B cell (primary cell): ENCODE data around the gene CCNO. TPM values are rescaled to one million over a fixed set of nuclear protein-coding genes. Genes with fewer than 3 reads are reported as not detected.

Experiments
- ATAC-seq: fragments of 200-7000 bp; cut with Tn5 transposase; one replicate; pipeline ENCODE4 v1.10.0; 2021; ENCODE audit warnings: low read depth, mild to moderate bottlenecking, moderate number of reproducible peaks, moderate library complexity
- CTCF ChIA-PET: fragments of 350-600 bp; sonication (Branson Sonifier 250); formaldehyde crosslinking; loops from one replicate; lab custom pipeline; 2021; ENCODE audit warnings: antibody characterized with exemption, inconsistent platforms; lab: Charles Lee
- POLR2A ChIA-PET: fragments of 350-600 bp; sonication (Branson Sonifier 250); formaldehyde crosslinking; loops from one replicate; lab custom pipeline; 2021; ENCODE audit warnings: antibody characterized with exemption; lab: Charles Lee
- DNase-seq: peaks from one replicate; pipeline ENCODE4 v3.0.0; 2013
- H2AFZ ChIP-seq: 2 replicates; pipeline ENCODE4 v1.6.1; 2012; ENCODE audit warnings: mild to moderate bottlenecking, low read depth, low read length; ENCODE audit not compliant: insufficient read depth, poor library complexity, severe bottlenecking
- H3K27ac ChIP-seq, 2 donors: 1 replicate in 1 of 2; 2 replicates in 1 of 2; pipeline ENCODE4 v1.5.1; 2012 to 2013; ENCODE audit warnings: low read length in 2 of 2, mild to moderate bottlenecking in 2 of 2, moderate library complexity in 1 of 2
- H3K27me3 ChIP-seq, 4 experiments: fragments of 200-600 bp in 1 of 4; sonication (generic) in 1 of 4; replicated peaks in 1 of 4; 1 replicate in 2 of 4; 2 replicates in 2 of 4; pipeline versions ENCODE4 v1.6.1 to v1.7.0; 2013 to 2016; ENCODE audit warnings: low read length in 3 of 4, mild to moderate bottlenecking in 2 of 4, mixed read lengths in 1 of 4, moderate library complexity in 1 of 4; ENCODE audit not compliant: insufficient read depth in 4 of 4, control insufficient read depth in 3 of 4; ENCODE audit errors: control extremely low read depth in 1 of 4
- H3K36me3 ChIP-seq, 2 experiments: replicated peaks in 1 of 2; 1 replicate in 1 of 2; 2 replicates in 1 of 2; pipeline versions ENCODE4 v1.6.1 to v1.7.1; 2013; ENCODE audit warnings: low read length in 1 of 2; ENCODE audit not compliant: insufficient read depth in 2 of 2, control insufficient read depth in 1 of 2; ENCODE audit errors: control extremely low read depth in 1 of 2, extremely low read depth in 1 of 2
- H3K4me1 ChIP-seq, 2 donors: fragments of 200-600 bp in 1 of 2; sonication (generic) in 1 of 2; 1 replicate in 1 of 2; 2 replicates in 1 of 2; pipeline versions ENCODE4 v1.5.1 to v1.6.1; 2013 to 2017; ENCODE audit warnings: low read length in 2 of 2; ENCODE audit not compliant: control insufficient read depth in 2 of 2, insufficient read depth in 2 of 2
- H3K4me2 ChIP-seq: replicated peaks from 2 replicates; pipeline ENCODE3; 2012; ENCODE audit warnings: mild to moderate bottlenecking, low read depth, low read length; ENCODE audit not compliant: poor library complexity, severe bottlenecking
- H3K4me3 ChIP-seq, 5 experiments: fragments of 200-600 bp in 1 of 5; sonication (generic) in 1 of 5; 1 replicate in 3 of 5; 2 replicates in 2 of 5; pipeline versions ENCODE4 v1.5.1 to v1.7.0; 2011 to 2016; ENCODE audit warnings: low read length in 4 of 5, mild to moderate bottlenecking in 4 of 5, low read depth in 2 of 5, control low read depth in 1 of 5, moderate library complexity in 1 of 5; ENCODE audit not compliant: insufficient read depth in 1 of 5; ENCODE audit errors: control extremely low read depth in 1 of 5, extremely low read depth in 1 of 5
- H3K79me2 ChIP-seq: fragments of 200-600 bp; sonication (generic); one replicate; pipeline ENCODE4 v1.6.0; 2016; ENCODE audit warnings: low read length; ENCODE audit not compliant: control insufficient read depth, insufficient read depth
- H3K9ac ChIP-seq: fragments of 200-600 bp; sonication (generic); 2 replicates; pipeline ENCODE4 v1.6.1; 2017; ENCODE audit warnings: mild to moderate bottlenecking, low read length, moderate library complexity
- H3K9me3 ChIP-seq, 3 donors: one replicate each; pipeline versions ENCODE4 v1.6.1 to v1.7.1; 2013; ENCODE audit warnings: low read length in 2 of 3; ENCODE audit not compliant: control insufficient read depth in 2 of 3, insufficient read depth in 1 of 3; ENCODE audit errors: control extremely low read depth in 1 of 3
- H4K20me1 ChIP-seq: 2 replicates; pipeline ENCODE4 v1.6.0; 2012; ENCODE audit warnings: mild to moderate bottlenecking, low read length; ENCODE audit not compliant: insufficient read depth, control insufficient read depth, poor library complexity, severe bottlenecking
- H3K27ac Mint-ChIP-seq: one replicate; pipeline ENCODE4 v1.8.0; 2021; ENCODE audit warnings: mixed read lengths
- H3K27me3 Mint-ChIP-seq: one replicate; pipeline ENCODE4 v1.8.0; 2021; ENCODE audit warnings: mixed read lengths
- H3K4me1 Mint-ChIP-seq: one replicate; pipeline ENCODE4 v1.8.0; 2021; ENCODE audit warnings: mixed read lengths
- H3K4me3 Mint-ChIP-seq: one replicate; pipeline ENCODE4 v1.8.0; 2021; ENCODE audit warnings: mixed read lengths
- H3K9me3 Mint-ChIP-seq: one replicate; pipeline ENCODE4 v1.8.0; 2022; ENCODE audit warnings: mixed read lengths; ENCODE audit not compliant: insufficient read depth
- EZH2 ChIP-seq: IDR thresholded peaks from 2 replicates; pipeline ENCODE4 v1.6.1; 2012; ENCODE audit warnings: borderline replicate concordance, low read depth, mild to moderate bottlenecking, moderate library complexity, low read length; ENCODE audit not compliant: insufficient read depth, poor library complexity, severe bottlenecking
- WGBS: methylation state at CpG from one replicate; pipeline ENCODE4 v1.1.5; 2013; ENCODE audit warnings: missing lambda C conversion rate; ENCODE audit not compliant: insufficient coverage; 5-methylcytosine and 5-hydroxymethylcytosine counted together
- intact Hi-C: fragments of 100-400 bp; cut with micrococcal nuclease; formaldehyde crosslinking; loops from one replicate; pipeline ENCODE4 v1.10.0; 2022
- polyA plus RNA-seq: library from polyadenylated mRNA; depleted of rRNA; stranded (reverse); fragments of >200 nt; gene quantifications from 2 replicates; pipeline ENCODE4 v1.2.3, GENCODE V29; 2012
- total RNA-seq, 2 donors: library from RNA; stranded (reverse); fragments of 120-200 nt in 1 of 2; gene quantifications; 1 replicate in 1 of 2; 2 replicates in 1 of 2; pipeline versions ENCODE4 v1.2.3 to v1.2.4, GENCODE V29; 2013 to 2022
- TF ChIP-seq, protein P1 (sequence below): fragments of 200-600 bp; IDR thresholded peaks from one replicate; pipeline ENCODE4 v1.8.0; 2022; ENCODE audit warnings: antibody characterized with exemption, mild to moderate bottlenecking

Gene CCNO
- total and polyA plus RNA-seq, 2 donors (not counting 1 experiment from before 2014, with no cell fraction given): not detected

DNA sequence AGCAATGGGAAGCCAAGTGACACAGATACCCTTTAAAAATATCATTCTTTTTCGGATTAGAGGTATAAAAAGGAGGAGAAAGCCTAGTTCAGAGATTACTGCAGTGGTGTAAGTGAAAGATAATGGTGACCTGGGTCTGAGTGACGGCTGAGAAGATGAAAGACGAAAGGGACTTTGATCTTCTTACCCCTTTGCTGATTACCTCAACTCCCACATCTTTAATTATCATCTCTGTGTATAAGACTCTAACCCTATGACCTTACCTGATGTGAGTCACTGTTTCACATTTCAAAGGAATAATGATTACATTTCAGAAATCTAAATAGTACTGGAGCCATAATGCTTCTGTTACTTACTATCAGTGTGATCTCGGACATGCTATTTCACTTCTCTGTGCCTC, 21.4 kb upstream of the CCNO start:
- intact Hi-C loops: no loop called here
- H4K20me1 ChIP-seq: no peaks in the 10 kb centered on the region
- no peak overlapping the region for H3K4me3 ChIP-seq
- POLR2A ChIA-PET: no interaction called here
- H3K9me3 ChIP-seq: no peaks in the 10 kb centered on the region
- H3K4me1 Mint-ChIP-seq: no peaks in the 10 kb centered on the region
- ATAC-seq: no peak
- H3K27ac Mint-ChIP-seq: no peak overlapping the region
- no peak overlapping the region for H2AFZ ChIP-seq
- H3K4me2 ChIP-seq: no peak overlapping the region
- TF ChIP-seq, protein P1, sequence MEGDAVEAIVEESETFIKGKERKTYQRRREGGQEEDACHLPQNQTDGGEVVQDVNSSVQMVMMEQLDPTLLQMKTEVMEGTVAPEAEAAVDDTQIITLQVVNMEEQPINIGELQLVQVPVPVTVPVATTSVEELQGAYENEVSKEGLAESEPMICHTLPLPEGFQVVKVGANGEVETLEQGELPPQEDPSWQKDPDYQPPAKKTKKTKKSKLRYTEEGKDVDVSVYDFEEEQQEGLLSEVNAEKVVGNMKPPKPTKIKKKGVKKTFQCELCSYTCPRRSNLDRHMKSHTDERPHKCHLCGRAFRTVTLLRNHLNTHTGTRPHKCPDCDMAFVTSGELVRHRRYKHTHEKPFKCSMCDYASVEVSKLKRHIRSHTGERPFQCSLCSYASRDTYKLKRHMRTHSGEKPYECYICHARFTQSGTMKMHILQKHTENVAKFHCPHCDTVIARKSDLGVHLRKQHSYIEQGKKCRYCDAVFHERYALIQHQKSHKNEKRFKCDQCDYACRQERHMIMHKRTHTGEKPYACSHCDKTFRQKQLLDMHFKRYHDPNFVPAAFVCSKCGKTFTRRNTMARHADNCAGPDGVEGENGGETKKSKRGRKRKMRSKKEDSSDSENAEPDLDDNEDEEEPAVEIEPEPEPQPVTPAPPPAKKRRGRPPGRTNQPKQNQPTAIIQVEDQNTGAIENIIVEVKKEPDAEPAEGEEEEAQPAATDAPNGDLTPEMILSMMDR: no peak
- no peak for TF ChIP-seq EZH2
- H3K27me3 ChIP-seq: no peaks in the 10 kb centered on the region
- CTCF ChIA-PET: no interaction called here
- H3K27ac ChIP-seq: no peak overlapping the region
- no peaks in the 10 kb centered on the region for H3K79me2 ChIP-seq
- H3K9me3 Mint-ChIP-seq: no peaks in the 10 kb centered on the region
- no peak overlapping the region for H3K4me3 Mint-ChIP-seq
- no CpG with 5 or more reads among the region's 4 CpGs for WGBS
- DNase-seq: no peak
- H3K36me3 ChIP-seq: peaks cover 0 to 36% of the 10 kb centered on the region in 2 experiments
- H3K27me3 Mint-ChIP-seq: no peaks in the 10 kb centered on the region
- H3K4me1 ChIP-seq: no peaks in the 10 kb centered on the region
- no peak overlapping the region for H3K9ac ChIP-seq

DNA sequence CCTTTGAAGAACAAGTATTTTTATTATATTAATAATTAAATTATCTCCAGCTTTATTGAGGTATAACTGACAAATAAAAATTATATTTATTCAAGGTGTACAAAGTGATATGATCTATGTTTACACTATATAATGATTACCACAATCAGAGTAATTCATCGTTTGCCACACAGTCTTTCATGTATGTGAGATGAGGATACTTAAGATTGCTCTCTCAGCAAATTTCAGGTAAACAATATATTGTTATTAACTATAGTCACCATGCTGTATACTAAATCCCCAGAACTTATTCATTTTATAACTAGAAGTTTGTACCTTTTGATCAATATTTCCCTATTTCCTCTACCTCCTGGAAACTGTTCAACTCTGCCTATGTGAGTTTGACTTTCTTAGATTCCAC, 16.7 kb upstream of the CCNO start:
- POLR2A ChIA-PET: no interaction called here
- CTCF ChIA-PET: no interaction called here
- no peak overlapping the region for H2AFZ ChIP-seq
- DNase-seq (no peak), ATAC-seq (no peak)
- H4K20me1 ChIP-seq: no peaks in the 10 kb centered on the region
- H3K9me3 ChIP-seq: peaks cover 2 to 12% (median 10%) of the 10 kb centered on the region in 3 donors
- Mint-ChIP-seq H3K27ac (no peak overlapping the region), H3K27me3 (peaks cover 4% of the 10 kb centered on the region), H3K4me3 (no peak overlapping the region), H3K9me3 (peaks cover 4% of the 10 kb centered on the region), H3K4me1 (no peaks in the 10 kb centered on the region)
- H3K36me3 ChIP-seq: no peaks in the 10 kb centered on the region
- intact Hi-C loops: no loop called here
- no CpG with 5 or more reads among the region's 1 CpG for WGBS
- TF ChIP-seq, protein P1: no peak
- no peak for TF ChIP-seq EZH2
- no peak overlapping the region for H3K9ac ChIP-seq
- H3K79me2 ChIP-seq: no peaks in the 10 kb centered on the region
- no peaks in the 10 kb centered on the region for H3K4me1 ChIP-seq
- no peak overlapping the region for H3K27ac ChIP-seq
- H3K27me3 ChIP-seq: no peaks in the 10 kb centered on the region
- H3K4me2 ChIP-seq: no peak overlapping the region
- H3K4me3 ChIP-seq: no peak overlapping the region
